Heart right ventricle (tissue), 16 donors: ENCODE measurements around the gene TENT5C. TPM values are rescaled to one million over a fixed set of nuclear protein-coding genes. Genes with fewer than 3 reads are reported as not detected.

ENCODE experiments used
- ATAC-seq, 8 donors: fragments of 200-7000 bp; cut with Tn5 transposase; one replicate each; pipeline ENCODE4 v1.9.1; 2020; ENCODE audit warnings: mild to moderate bottlenecking in 8 of 8, moderate library complexity in 8 of 8, moderate number of reproducible peaks in 1 of 8
- DNase-seq, 2 donors: peaks; one replicate each; pipeline ENCODE4 v3.0.0-alpha.2; 2020
- H3K27ac ChIP-seq, 10 donors: fragments of 200-600 bp; sonication (generic) in 2 of 10; one replicate each; pipeline versions ENCODE4 v1.5.0 to v1.8.0; 2020 to 2022; ENCODE audit warnings: mild to moderate bottlenecking in 3 of 10
- H3K27me3 ChIP-seq, 7 donors: fragments of 200-600 bp; one replicate each; pipeline ENCODE4 v1.8.0; 2021 to 2022; ENCODE audit warnings: mild to moderate bottlenecking in 2 of 7
- H3K36me3 ChIP-seq, 9 donors: fragments of 200-600 bp; sonication (generic) in 1 of 9; one replicate each; pipeline versions ENCODE4 v1.5.0 to v1.8.0; 2020 to 2022; ENCODE audit warnings: mild to moderate bottlenecking in 2 of 9
- H3K4me1 ChIP-seq, 9 donors: fragments of 200-600 bp; sonication (generic) in 1 of 9; one replicate each; pipeline versions ENCODE4 v1.5.0 to v1.8.0; 2020 to 2022; ENCODE audit warnings: mild to moderate bottlenecking in 4 of 9
- H3K4me3 ChIP-seq, 10 donors: fragments of 200-600 bp; sonication (generic) in 2 of 10; one replicate each; pipeline versions ENCODE4 v1.5.0 to v1.8.0; 2020 to 2022; ENCODE audit warnings: mild to moderate bottlenecking in 7 of 10, moderate library complexity in 2 of 10
- H3K9me3 ChIP-seq, 11 donors: fragments of 200-600 bp in 10 of 11; sonication (generic) in 2 of 11; one replicate each; pipeline versions ENCODE4 v1.5.0 to v1.8.0; 2013 to 2022; ENCODE audit warnings: mild to moderate bottlenecking in 2 of 11, control low read depth in 1 of 11, moderate library complexity in 1 of 11
- WGBS, 2 donors: extraction: QIAGEN DNeasy Blood & Tissue Kit; methylation state at CpG; one replicate each; pipeline ENCODE4 v1.1.7; 2013; ENCODE audit warnings: inconsistent platforms in 1 of 2; 5-methylcytosine and 5-hydroxymethylcytosine counted together
- intact Hi-C, 10 donors: fragments of 100-400 bp; cut with DNase I; formaldehyde crosslinking; loops; one replicate each; pipeline versions ENCODE4 v1.11.1 to v1.14.2; 2022
- polyA plus RNA-seq, 2 donors: library from polyadenylated mRNA; stranded (reverse); fragments of 200-250 nt; gene quantifications; one replicate each; pipeline ENCODE4 v1.2.3, GENCODE V29; 2013
- total RNA-seq, 10 donors: library from RNA; stranded (reverse); fragmentation: NEBNext Ultra II Directional in 3 of 10; extraction: Animal tissue kit (Norgen Biotek cat#: 25700) in 3 of 10; gene quantifications; one replicate each; pipeline versions ENCODE4 v1.2.1 to v1.2.4, GENCODE V29; 2021 to 2023
- TF ChIP-seq, protein P1 (sequence below), 9 donors: fragments of 200-600 bp; sonication (generic) in 2 of 9; IDR thresholded peaks; one replicate each; pipeline versions ENCODE4 v1.5.0 to v1.8.0; 2021 to 2022; ENCODE audit warnings: antibody characterized with exemption in 9 of 9, mild to moderate bottlenecking in 5 of 9, moderate library complexity in 1 of 9
- donor health status: Arrhythmogenic right ventricular cardiomyopathy.
- donor health status: ischemic (EF 13 %, LVEDD 7.1; RV severe dilation, severe dysfunction).
- donor health status: healthy with polysubstance abuse.
- donor health status: DM: no; HTN: yes; CAD: no.
- donor health status: DM: no; HTN: no; CAD: no.
- donor health status: ischemic (EF 25% LVEDD 6.9; RV normal size, moderate dysfunction).
- donor health status: ischemic (EF 25% LVEDD 5.7; RV mildly dilated, moderate dysfunction).
- donor health status: healthy.
- donor health status: DM: yes; HTN: yes; CAD: no.
- donor health status: Ischemic cardiomyopathy.
- donor health status: ischemic (EF 35%, LVEDD 5.7; RV mildly dilated, moderate dysfunction).
- donor health status: nonischemic (EF 11% LVEDD 7.7; RV severe dilation, severe dysfunction).
- donor health status: DM: yes; HTN: yes; CAD: no.
- donor health status: PGD.
- donor health status: ischemic (EF 29% LVEDD 5.4; RV normal size, mild dysfunction).
- donor health status: nonischemic (EF 23%, LVEDD 6.1; RV moderate dilation, normal function).

TENT5C gene
- total and polyA plus RNA-seq, 12 donors, result 3.1 to 23.1 (median 10.2) TPM

GRCh38 chr1:117568999-117569398, 36.8 kb upstream of the TENT5C start:
- H3K9me3 ChIP-seq, result no peaks in the 10 kb centered on the region
- no peak overlapping the region for H3K27ac ChIP-seq
- H3K36me3 ChIP-seq, result no peaks in the 10 kb centered on the region
- 85 to 86% methylated on average over 6 of the region's 6 CpGs for WGBS, 2 donors
- ATAC-seq (no peak), DNase-seq (no peak)
- TF ChIP-seq, protein P1, sequence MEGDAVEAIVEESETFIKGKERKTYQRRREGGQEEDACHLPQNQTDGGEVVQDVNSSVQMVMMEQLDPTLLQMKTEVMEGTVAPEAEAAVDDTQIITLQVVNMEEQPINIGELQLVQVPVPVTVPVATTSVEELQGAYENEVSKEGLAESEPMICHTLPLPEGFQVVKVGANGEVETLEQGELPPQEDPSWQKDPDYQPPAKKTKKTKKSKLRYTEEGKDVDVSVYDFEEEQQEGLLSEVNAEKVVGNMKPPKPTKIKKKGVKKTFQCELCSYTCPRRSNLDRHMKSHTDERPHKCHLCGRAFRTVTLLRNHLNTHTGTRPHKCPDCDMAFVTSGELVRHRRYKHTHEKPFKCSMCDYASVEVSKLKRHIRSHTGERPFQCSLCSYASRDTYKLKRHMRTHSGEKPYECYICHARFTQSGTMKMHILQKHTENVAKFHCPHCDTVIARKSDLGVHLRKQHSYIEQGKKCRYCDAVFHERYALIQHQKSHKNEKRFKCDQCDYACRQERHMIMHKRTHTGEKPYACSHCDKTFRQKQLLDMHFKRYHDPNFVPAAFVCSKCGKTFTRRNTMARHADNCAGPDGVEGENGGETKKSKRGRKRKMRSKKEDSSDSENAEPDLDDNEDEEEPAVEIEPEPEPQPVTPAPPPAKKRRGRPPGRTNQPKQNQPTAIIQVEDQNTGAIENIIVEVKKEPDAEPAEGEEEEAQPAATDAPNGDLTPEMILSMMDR (IDR thresholded peaks at IDR 0.05), result no peak
- peaks cover 0 to 4% (median 0%) of the 10 kb centered on the region in 7 donors for H3K27me3 ChIP-seq
- peaks cover 0 to 14% (median 0%) of the 10 kb centered on the region in 9 donors for H3K4me1 ChIP-seq
- intact Hi-C loops, result no loop called here
- no peak overlapping the region for H3K4me3 ChIP-seq

- Histone ChIP-seq H3K4me1 (peaks cover 0 to 14% (median 0%) of the 10 kb centered on the region in 9 donors), H3K36me3 (no peaks in the 10 kb centered on the region), H3K9me3 (no peaks in the 10 kb centered on the region), H3K27ac (no peak overlapping the region), H3K27me3 (peaks cover 0 to 4% (median 0%) of the 10 kb centered on the region in 7 donors), H3K4me3 (no peak overlapping the region)
- ATAC-seq, result no peak
- intact Hi-C loops, result no loop called here
- WGBS, 2 donors, result 52 to 59% methylated on average over 3 of the region's 3 CpGs
- TF ChIP-seq, protein P1 (IDR thresholded peaks at IDR 0.05), result no peak
- no peak for DNase-seq
These were observed 36.0 kb upstream of the TENT5C start for GRCh38 chr1:117569856-117570255.

- DNase-seq (no peak), ATAC-seq (no peak)
- 66 to 72% methylated on average over 8 of the region's 8 CpGs for WGBS, 2 donors
- TF ChIP-seq, protein P1 (IDR thresholded peaks at IDR 0.05), result no peak
- Histone ChIP-seq H3K9me3 (no peaks in the 10 kb centered on the region), H3K27ac (no peak overlapping the region), H3K36me3 (no peaks in the 10 kb centered on the region), H3K4me1 (peaks cover 0 to 14% (median 0%) of the 10 kb centered on the region in 9 donors), H3K4me3 (no peak overlapping the region), H3K27me3 (no peaks in the 10 kb centered on the region)
- intact Hi-C loops, result no loop called here
These were observed 34.8 kb upstream of the TENT5C start for GRCh38 chr1:117570988-117571409.

DNA sequence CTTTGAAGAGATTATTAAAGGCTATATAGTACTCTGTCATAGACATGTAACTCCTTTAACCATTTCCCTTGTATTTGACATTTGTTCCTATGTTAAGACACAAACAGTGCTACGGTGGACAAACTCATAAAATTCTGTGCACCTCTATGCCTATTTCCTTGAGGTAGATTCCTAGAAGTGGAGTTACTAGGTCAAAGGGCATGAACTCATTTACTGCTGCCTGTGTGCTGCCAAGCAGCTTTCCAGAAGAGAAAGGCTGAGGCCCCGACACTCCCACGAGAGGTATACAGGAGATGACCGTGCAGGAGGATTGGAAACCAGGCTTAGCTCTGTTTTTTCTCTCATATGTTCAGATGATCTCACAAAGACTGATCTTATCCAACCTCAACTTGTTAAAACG, 34.4 kb upstream of the TENT5C start:
- TF ChIP-seq, protein P1 (IDR thresholded peaks at IDR 0.05), result no peak
- 77 to 84% methylated on average over 5 of the region's 5 CpGs for WGBS, 2 donors
- no peak for DNase-seq
- intact Hi-C loops, result no loop called here
- Histone ChIP-seq H3K27ac (no peak overlapping the region), H3K36me3 (no peaks in the 10 kb centered on the region), H3K9me3 (no peaks in the 10 kb centered on the region), H3K27me3 (no peaks in the 10 kb centered on the region), H3K4me3 (no peak overlapping the region), H3K4me1 (peaks cover 0 to 14% (median 0%) of the 10 kb centered on the region in 9 donors)
- no peak for ATAC-seq
